ENCODE measurements around the gene FANCC.

FANCC gene

DNA sequence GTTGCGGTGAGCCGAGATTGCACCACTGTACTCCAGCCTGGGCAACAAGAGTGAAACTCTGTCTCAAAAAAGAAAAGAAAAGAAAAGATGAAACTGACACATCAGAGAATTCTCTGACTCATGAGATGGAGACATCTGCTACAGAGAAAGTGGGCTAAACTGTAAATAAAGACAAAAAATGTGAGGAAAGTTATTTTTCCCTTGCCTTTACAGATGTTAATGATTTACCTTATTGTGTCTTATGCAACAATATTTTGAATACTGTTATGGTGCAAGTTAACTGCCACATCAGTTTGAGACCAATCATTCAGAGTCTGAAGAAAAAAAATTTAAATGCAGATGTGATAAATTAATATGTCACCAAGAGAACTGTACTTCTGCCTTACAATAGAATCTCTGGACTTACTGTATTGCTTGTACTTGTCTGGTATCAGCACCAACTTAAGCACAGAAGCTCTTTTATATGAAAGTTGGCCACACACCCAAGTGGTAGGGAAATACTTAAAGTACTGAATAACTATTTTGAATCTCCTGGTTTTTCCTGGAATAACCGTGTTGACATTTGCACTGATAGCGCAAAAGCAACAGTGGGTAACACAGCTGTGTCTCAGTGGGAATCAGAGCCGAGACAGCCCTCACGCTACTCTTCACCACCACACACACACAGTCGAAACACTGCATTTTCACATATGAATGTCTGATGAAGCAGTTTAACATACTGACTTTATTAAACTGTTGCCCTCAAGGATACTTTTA lies 169.9 kb downstream of the FANCC start:
- no peak for DNase-seq (ENCODE audit: low read depth in 3 of 3)

DNA sequence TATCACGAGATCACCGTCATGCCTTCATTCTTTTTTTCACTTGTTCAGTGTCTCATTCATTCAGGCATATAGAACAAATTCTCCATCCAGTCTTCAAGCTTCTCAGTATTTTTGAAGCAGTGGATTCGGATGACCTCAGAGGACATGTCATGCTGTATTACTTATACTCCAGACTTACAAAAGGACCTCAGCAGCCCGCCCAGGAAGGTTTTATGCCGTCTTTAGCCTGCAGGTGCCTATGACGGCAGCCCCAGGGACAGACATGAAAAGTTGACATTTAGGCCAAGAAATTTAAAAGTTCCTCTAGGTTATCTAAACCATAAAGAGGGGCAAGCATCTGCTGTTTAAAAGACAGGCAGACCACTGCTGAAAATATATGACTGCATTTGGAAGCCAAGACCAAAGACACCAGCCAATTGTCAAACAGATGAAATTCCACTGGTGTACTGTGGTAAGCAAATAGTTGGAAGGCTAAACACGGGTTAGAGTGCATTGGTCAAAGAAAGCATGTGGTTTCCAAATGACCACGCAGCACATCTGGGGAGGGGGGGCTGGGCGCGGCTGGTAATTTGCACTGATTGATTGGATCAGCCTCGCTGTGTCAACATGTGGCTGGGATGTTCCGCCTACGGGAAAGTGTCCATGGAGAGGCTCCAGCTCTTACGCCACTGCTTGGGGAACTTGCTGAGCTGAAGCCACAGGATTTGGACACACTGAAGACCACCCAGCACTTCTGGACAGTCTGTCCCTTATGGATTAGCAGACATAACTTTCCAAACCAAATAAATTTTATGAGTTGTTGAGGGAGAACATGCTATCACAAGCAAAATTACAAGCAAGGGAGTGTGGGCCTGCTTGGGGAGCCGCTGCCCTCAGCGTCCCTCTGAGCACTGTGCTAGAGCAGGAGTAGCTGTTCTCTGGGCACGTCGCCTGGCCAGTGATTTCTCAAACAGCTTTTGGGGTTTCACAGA lies 173.6 kb downstream of the FANCC start:
- DNase-seq (ENCODE audit: low read depth in 3 of 3) = no peak

DNA sequence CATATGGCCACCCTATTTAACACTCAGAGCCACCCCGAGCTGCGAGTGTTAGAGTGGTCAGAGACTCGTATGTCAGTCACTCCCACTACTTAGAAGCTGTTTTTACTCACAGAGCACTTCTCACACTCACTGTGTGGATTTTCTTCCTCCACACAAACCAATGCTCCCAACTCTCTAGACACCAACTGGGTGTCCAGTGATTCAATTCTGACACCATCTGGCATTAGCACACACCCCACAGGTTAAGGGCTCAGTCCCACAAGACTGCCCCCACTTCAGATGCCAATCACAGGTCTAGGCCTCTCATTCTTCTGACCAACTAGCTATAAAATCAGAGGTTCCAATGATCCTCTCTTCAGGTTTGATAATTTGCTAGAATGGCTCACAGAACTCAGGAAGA lies 174.8 kb downstream of the FANCC start:
- no peak for DNase-seq (ENCODE audit: low read depth in 3 of 3)

DNA sequence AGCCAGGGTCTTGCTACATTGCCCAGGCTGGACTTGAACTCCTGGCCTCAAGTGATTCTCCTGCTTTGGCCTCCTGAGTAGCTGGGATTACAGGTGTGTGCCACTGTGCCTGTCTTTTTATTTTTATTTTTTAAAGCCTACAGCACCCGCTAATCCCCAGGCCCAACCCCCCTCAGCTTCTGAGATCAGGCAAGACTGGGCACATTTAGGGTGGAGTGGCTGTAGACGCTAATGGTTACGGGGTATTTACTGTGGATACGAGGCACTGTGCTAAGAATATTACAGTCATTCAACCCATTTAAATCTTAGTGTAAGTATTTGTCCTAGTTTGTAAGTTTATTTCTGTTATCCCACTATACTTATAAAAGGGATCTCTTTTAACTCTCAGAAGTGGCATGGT lies 175.2 kb downstream of the FANCC start:
- no peak for DNase-seq (ENCODE audit: low read depth in 3 of 3)

DNA sequence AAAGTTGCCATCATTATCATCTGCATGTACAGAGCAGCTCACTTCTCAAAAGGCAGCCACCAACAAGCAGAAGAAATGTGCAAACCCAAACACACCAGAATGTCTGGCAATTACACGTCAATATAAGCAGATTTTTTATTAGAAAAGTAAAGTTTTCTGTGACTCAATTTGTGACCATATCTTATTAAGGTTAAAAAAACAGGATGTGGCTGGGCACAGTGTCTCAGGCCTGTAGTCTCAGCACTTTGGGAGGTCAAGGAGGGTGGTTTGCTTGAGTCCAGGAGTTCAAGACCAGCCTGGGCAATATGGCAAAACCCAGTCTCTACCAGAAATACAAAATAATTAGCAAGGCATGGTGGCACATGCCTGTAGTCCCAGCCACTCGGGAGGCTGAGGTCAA lies 176.7 kb downstream of the FANCC start:
- no peak for DNase-seq (ENCODE audit: low read depth in 3 of 3)

DNA sequence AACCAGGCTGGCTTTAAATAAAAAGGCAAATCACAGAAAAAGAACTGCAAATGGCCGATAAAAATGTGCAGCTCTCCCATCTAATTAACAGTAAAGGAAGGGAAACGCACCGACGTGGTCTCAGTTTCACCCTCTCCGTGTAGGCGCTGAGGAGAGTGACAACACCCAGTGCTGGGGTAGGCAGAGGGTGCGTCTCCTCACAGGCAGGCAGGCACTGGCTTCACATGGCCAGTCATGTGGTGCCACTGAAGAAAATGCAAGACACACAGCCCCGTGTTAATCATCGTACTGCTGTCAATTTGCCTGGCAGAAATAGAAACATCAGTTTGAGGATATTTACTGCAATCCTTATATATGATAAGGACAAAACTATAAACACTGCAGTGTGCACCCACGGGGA lies 178.4 kb downstream of the FANCC start:
- DNase-seq (ENCODE audit: low read depth in 3 of 3) = no peak

DNA sequence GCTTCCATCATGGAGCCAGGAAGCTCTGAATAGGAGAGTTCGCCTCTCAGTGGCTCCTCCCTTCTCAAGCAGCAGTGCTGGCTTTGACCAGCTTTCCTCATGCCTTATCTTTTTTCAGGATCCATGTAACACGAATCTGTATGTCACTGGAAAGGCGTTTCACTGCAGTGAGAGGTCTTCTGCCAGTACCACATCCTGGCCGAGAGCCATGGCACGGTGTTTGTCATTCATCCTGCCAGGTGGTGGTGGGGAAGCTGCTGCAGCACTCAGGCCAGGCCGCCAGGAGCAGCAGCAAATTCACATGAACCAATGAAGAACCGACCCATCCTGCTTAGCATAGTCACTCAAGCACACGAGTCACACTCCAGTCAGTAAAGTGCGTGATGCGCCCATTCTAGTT lies 179.0 kb downstream of the FANCC start:
- no peak for DNase-seq (ENCODE audit: low read depth in 3 of 3)

DNA sequence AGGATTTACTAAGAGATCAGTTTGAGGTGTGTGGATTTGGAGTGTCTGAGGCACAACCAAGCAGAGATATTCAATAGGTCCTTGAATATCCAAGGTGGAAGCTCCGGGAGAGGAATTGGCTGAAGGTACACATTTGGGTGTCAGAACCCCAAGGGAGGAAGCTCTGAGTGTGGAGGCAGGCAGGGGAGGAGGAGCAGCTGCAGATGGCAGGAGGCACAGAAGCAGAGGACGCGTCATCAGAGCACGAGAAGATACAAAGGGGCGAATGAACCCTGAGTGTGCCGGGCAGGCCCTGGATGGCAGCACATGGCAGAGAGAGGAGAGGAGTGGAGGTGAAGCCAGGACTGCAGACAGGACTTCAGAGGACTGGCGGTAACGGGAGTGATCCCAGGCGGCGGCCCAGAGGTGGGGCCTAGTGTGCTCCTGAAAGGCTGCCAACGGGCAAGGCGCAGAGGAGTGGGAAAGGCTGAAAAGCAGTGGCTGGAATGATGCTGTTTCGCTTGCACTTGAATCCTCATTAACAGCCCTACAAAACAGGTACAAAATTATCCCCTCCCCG lies 179.8 kb downstream of the FANCC start:
- DNase-seq (ENCODE audit: low read depth in 3 of 3) = no peak

DNA sequence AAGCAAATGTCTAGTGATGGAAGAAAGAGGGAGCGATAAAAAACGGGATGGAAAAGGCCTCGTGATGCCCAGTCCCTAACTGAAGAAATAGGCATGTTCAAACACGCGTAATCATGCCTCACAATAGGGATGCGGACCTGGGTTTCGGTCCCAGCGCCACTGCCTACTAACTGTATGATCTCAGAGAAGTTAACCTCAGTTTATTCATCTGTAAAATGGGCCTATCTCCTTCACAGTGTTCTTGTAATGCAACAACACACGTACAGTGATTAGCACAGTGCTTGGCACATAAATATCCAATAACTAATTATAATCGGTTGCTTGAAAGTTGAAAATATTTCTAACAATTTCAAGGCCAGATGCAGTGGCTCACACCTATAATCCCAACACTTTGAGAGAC lies 181.8 kb downstream of the FANCC start:
- no peak for DNase-seq (ENCODE audit: low read depth in 3 of 3)

DNA sequence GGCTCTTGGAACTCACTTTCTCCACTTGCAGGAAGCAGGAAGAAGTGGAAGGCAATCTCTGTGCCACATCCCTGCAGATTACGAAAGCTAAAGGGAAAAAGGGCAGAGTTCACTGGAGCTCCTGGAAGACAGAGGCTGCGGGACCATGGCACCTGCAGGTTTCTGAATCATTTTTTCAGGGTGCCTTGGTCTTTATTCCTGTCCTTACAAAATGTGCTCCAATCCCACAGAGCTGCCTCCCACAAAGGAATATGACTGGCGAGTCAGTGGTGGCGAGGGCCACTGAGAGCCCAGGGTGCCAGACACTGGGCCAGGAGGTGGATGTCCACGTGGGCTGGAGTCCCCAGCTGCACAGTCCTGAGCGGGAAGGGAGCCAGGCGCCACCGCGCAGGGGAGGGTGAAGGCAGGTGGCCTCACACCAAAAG lies 183.0 kb downstream of the FANCC start:
- DNase-seq (ENCODE audit: low read depth in 3 of 3) = no peak

DNA sequence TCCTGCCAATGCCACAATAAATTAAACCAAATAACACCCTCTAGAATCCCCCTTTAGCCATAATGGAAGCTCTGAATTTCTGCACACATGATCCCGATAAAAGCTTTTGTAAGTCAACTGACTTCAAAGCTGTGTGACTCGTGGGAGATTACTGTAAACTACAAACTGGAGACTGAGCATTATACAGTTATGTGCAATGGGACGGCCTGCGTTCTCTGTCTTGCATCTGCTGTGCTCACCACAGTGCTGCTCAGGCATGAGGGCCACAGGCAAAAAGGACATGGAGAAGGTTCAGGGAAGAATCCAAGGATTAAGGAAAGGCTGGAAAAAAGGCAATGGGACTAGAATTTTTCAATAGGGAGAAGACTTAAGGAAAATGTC lies 184.2 kb downstream of the FANCC start:
- DNase-seq (ENCODE audit: low read depth in 3 of 3) = no peak

DNA sequence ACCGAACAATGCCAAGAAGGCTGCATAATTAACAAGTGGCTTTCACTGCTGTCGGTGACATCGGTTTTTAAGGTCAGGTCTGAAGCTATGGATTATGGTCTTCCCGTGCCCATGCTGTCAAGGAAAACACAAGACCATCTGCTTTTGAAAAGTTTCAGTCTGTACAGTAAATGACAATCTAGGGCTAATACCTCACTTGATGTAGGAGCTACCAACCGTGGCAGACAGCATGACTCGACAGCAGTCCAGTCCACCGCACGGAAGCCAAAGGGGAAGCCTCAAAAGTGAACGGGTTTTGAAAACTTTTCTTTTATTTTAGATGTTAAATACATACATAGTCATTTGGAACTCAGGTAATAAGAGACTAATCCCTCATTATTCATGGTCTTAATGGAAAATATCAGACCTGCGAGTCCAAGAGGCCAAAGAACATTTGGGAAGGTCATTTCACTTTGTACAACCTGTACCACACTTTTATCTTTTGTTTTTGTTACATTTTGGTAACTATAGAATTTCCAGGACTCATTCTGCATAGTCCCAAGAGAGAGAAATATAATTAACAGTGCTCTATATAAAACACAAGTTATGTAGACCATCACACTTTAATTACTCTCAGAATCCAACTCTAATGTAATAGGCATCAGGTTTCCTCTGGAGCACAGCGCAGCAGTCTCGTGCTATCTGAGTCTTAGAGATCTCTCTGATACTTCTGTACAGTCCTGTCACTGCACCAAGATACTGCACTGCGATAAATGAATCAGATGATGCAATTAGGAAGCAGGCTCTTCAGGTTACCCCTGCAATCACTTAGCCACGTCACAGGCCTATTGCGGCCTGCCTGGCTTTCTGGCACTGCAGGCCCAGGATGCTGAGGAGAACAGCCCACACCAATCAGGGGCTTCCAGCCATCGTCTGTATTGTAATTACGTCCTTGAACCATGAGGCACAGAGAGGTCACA lies 184.9 kb downstream of the FANCC start:
- no peak for DNase-seq (ENCODE audit: low read depth in 3 of 3)

DNA sequence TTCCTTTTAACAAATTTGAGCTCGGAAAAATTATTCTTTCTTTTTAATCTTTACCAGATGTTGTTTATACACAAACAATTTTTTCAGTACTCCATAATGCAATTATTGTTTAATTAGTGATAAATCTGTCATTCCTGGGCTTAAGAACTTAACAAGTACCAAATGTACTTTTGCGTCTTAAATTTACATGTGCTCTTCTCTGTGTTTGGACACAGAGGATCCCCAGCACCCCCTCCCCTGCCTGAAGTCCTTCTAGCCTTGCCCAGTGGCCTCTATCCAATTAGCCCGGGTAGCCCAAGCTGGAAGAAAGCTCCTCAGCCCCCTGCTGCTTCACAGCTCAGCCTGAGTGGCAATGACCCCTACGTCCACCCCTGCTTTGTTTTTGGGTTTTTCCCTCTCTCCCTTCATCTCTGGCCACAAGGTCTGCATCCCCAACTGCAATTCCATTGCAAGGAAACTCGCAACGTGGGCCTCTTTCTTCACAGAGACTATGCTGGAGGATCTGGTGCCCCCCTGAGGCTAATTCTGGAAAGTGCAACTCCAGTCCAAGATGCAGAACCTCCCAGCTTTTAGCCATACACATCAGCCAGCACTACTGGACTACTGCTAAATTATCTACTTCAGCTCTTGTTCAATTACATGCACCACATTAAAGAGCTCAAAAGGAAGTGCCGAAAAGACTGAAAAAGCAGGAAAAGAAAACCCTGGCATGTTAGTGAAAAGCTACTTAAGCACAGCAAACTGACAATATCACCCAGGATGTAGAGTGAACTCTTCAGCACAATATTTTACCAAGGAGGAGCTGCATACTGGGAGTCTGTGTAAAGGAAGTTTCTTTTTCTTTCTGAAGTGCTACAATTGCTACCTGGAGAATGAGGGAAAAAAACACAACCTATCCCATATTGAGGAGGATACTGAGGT lies 186.2 kb downstream of the FANCC start:
- peak; percentile 19 to 31 (median 21) for DNase-seq (ENCODE audit: low read depth in 3 of 3)

DNA sequence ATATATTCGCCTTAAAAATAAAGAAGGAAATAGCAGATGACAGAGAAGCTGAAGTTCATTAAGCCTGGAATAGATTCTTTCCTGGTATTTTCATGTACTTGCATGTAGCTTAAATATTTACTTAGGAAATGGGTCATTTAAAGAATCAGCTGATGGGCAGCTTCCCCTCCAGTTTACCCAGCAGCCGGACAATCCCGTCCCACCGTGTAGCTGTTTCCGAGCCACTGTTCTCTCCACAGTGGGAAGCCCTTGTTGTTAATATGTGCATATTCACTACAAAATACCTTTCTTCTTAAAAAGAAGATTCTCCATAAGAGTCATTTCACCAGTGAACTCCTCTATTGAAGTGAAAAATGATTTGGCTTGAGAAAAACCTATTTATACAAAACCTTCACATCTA lies 187.0 kb downstream of the FANCC start:
- no peak for DNase-seq (ENCODE audit: low read depth in 3 of 3)

DNA sequence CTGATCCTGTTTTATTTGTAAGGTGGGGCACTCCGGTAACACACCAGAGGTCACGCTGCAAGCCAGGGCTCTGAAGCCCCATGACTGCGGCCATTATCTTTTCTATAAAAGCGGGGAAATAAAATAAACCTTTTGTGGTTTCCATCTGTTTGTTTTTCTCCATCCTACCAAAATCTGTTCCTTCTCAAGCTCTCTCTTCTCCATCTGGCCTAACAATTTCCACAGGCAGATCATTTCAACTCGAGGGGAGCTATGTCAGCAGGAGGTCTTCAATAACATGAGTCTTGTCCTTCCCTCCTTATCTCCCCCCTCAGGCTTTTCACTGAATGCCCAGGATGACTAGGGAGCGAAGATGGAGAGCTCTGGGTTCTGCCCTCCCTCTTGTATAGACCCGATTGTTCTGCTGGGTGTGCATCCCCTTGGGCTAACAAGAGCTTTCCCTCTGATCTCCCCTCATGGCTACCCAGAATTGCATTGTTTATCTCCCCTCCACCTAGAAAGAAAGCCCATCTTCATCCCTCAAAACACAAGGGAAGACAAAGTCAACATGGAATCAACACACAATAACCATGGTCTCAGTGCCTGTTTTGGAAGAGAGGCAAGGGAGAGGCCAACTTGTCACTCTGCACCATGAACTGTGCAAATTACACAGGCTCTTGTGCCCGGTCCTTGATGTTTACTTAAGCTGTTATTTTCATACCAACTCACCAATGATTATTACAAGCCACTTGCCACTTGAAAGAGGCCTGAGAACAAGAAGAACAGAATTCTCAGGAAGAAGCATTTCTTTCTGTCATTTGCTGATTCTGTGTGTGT lies 187.8 kb downstream of the FANCC start:
- no peak for DNase-seq (ENCODE audit: low read depth in 3 of 3)

DNA sequence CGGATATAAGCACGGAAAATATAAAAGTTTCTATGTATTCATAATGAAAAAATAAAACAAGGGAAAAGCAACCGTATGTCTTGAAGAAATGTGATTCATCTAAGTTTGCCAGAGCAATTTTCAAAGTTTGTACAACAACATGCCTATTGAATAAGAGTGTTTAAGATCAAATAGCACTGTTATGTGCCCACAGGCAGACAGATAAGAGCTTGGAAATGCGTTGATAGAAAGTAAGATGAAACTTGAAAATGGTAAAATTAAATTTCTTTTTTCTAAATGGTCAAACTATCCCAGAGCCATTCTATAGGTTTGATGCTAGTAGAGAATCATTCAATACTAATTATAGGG lies 189.4 kb downstream of the FANCC start:
- DNase-seq (ENCODE audit: low read depth in 3 of 3) = no peak

DNA sequence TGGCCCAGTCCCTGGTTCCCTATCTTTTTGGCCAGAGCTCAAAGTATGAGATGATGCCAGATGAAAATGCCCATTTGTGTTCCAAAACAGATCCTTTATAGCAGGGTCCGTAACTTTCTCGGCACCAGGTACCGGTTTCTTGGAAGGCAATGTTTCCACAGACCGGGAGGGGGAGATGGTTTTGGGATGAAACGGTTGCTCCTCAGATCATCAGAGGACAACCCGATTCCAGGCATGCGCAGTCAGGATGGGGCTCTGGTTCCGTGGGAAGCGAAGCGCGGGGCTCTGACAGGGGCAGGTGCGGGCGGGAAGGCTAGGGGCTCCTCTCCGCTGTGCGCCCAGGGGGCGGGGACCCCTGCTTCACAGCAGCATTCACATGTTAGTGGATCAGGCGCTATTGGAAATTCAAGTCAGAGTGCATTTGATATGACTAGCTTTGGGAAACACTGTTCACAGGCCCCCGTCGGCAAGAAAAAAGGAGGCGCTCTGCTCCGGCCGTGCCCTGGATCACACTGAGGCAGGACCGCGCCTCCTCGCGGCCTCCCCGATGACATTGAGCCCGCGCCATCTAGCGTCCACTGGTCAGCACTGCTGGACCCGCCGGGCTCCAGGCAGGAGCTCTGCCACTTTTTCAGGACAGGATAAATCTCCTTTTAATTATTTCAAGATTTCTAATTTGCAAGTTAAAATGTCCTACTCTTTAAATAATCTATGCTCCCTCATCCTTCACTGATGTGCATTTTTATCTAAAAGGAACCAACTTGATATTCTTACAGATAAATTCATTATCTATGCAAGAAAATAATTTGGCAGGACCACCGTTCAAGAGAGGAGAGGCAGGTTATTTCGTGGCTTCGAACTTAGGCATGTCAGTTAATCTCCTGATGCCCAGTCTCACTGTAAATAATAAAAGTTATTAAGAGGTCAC lies 190.0 kb downstream of the FANCC start:
- DNase-seq (ENCODE audit: low read depth in 3 of 3) = peak; percentile 39 to 64 (median 58)

DNA sequence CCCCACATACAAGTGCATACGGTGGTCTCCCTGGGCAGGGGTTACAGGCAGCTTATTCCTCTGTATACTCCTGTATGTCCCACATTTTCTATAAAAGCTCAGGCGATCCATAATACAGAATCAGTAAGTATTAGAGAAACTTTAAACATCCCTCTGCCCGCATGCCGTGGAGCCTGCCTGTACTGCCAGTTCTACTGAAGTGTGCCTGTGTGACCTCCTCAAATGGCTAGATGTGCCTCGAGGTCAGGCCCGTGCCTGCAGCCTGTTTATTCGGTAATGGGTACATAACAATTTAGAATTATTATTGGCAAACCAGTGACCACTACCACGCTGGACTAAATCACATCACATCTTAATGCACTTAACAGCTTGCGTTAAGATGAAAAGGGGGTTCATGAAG lies 190.8 kb downstream of the FANCC start:
- DNase-seq (ENCODE audit: low read depth in 3 of 3) = no peak

DNA sequence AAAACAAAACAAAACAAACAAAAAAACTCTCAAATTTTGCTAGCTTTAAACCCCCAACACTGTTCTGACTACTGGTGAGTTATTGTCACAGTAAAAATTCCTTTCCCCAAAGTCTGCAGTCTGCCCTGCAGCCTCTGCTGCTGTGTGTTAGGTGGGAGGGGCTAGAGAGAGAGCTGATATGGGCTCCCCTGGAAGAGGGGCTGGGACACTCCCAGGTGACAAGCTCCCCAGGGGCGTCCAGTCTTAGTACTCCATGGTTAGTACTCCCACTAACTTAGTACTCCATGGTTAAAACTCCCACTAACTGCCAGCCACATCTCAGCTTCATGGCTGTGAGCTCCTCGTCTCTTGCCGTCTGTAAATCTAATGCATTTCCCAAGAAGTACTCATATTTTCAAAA lies 191.9 kb downstream of the FANCC start:
- no peak for DNase-seq (ENCODE audit: low read depth in 3 of 3)
